GM23248 (cell line): ENCODE data around the gene MLC1. TPM values are rescaled to one million over a fixed set of nuclear protein-coding genes. Genes with fewer than 3 reads are reported as not detected.

Experiments
- DNase-seq: peaks from one replicate; pipeline ENCODE4 v3.0.0-alpha.2; 2015
- H2AFZ ChIP-seq: fragments of 200-600 bp; sonication (generic); 2 replicates; pipeline ENCODE4 v1.6.1; 2016; ENCODE audit warnings: antibody characterized with exemption
- H3F3A ChIP-seq: fragments of 200-600 bp; sonication (generic); 2 replicates; pipeline ENCODE4 v1.6.1; 2016; ENCODE audit warnings: mild to moderate bottlenecking, antibody characterized with exemption, mixed run types; ENCODE audit not compliant: insufficient read depth
- H3K27ac ChIP-seq: fragments of 200-600 bp; sonication (generic); 2 replicates; pipeline ENCODE4 v1.5.1; 2016; ENCODE audit warnings: mild to moderate bottlenecking
- H3K27me3 ChIP-seq: fragments of 200-600 bp; sonication (generic); replicated peaks from 2 replicates; pipeline ENCODE4 v1.6.1; 2016; ENCODE audit warnings: mild to moderate bottlenecking; ENCODE audit not compliant: insufficient read depth
- H3K36me3 ChIP-seq: fragments of 200-600 bp; sonication (generic); 2 replicates; pipeline ENCODE4 v1.6.1; 2016; ENCODE audit warnings: low read depth, mild to moderate bottlenecking
- H3K4me1 ChIP-seq: fragments of 200-600 bp; sonication (generic); 2 replicates; pipeline ENCODE4 v1.6.1; 2016; ENCODE audit warnings: mild to moderate bottlenecking; ENCODE audit not compliant: insufficient read depth
- H3K4me2 ChIP-seq: fragments of 200-600 bp; sonication (generic); one replicate; pipeline ENCODE4 v1.6.1; 2016; ENCODE audit warnings: mild to moderate bottlenecking; ENCODE audit not compliant: unreplicated experiment
- H3K4me3 ChIP-seq: fragments of 200-600 bp; sonication (generic); 2 replicates; pipeline ENCODE4 v1.5.1; 2016; ENCODE audit warnings: mild to moderate bottlenecking
- H3K79me2 ChIP-seq: fragments of 200-600 bp; sonication (generic); 2 replicates; pipeline ENCODE4 v1.6.1; 2016; ENCODE audit warnings: mild to moderate bottlenecking; ENCODE audit not compliant: insufficient read depth
- H3K9ac ChIP-seq: fragments of 200-600 bp; sonication (generic); 2 replicates; pipeline ENCODE4 v1.6.1; 2016; ENCODE audit warnings: mild to moderate bottlenecking
- H3K9me2 ChIP-seq: fragments of 200-600 bp; sonication (generic); 2 replicates; pipeline ENCODE4 v1.6.1; 2016; ENCODE audit warnings: mixed run types, mild to moderate bottlenecking, moderate library complexity; ENCODE audit not compliant: insufficient read depth
- H3K9me3 ChIP-seq: fragments of 200-600 bp; sonication (generic); one replicate; pipeline ENCODE4 v1.6.1; 2017; ENCODE audit warnings: low read depth
- H4K20me1 ChIP-seq: fragments of 200-600 bp; sonication (generic); 2 replicates; pipeline ENCODE4 v1.6.0; 2016; ENCODE audit not compliant: insufficient read depth
- EZH2 ChIP-seq: fragments of 200-600 bp; sonication (generic); IDR thresholded peaks from 2 replicates; pipeline ENCODE4 v1.6.1; 2018; ENCODE audit warnings: antibody characterized with exemption, mild to moderate bottlenecking; ENCODE audit not compliant: insufficient read depth, poor library complexity, severe bottlenecking
- EZH2phosphoT487 ChIP-seq: fragments of 200-600 bp; sonication (generic); IDR thresholded peaks from 2 replicates; pipeline ENCODE4 v1.6.1; 2018; ENCODE audit warnings: antibody characterized with exemption, moderate library complexity, mild to moderate bottlenecking, low read depth; ENCODE audit not compliant: insufficient read depth
- WGBS, 2 experiments: methylation state at CpG; one replicate each; pipeline ENCODE4 v1.1.6; 2015 to 2017; ENCODE audit warnings: low lambda C conversion rate in 2 of 2, low coverage in 1 of 2; ENCODE audit errors: missing lambda C conversion rate in 2 of 2; 5-methylcytosine and 5-hydroxymethylcytosine counted together
- in situ Hi-C: fragments of 300-500 bp; cut with MboI; formaldehyde crosslinking; loops from 2 replicates; pipeline ENCODE4 v1.15.0; 2020
- polyA plus RNA-seq: library from polyadenylated mRNA; unstranded; fragments of >200 nt; fragmentation: Nextera tagmentation; extraction: Ambion mirVana; gene quantifications from 2 replicates; pipeline ENCODE4 v1.2.1, GENCODE V29; 2016
- total RNA-seq: library from RNA; depleted of rRNA; stranded (reverse); fragments of >200 nt; shearing (Covaris generic); gene quantifications from 2 replicates; pipeline ENCODE4 v1.2.3, GENCODE V29; 2014

The MLC1 gene
- total and polyA plus RNA-seq, 2 experiments from 2014 or later = not detected

DNA sequence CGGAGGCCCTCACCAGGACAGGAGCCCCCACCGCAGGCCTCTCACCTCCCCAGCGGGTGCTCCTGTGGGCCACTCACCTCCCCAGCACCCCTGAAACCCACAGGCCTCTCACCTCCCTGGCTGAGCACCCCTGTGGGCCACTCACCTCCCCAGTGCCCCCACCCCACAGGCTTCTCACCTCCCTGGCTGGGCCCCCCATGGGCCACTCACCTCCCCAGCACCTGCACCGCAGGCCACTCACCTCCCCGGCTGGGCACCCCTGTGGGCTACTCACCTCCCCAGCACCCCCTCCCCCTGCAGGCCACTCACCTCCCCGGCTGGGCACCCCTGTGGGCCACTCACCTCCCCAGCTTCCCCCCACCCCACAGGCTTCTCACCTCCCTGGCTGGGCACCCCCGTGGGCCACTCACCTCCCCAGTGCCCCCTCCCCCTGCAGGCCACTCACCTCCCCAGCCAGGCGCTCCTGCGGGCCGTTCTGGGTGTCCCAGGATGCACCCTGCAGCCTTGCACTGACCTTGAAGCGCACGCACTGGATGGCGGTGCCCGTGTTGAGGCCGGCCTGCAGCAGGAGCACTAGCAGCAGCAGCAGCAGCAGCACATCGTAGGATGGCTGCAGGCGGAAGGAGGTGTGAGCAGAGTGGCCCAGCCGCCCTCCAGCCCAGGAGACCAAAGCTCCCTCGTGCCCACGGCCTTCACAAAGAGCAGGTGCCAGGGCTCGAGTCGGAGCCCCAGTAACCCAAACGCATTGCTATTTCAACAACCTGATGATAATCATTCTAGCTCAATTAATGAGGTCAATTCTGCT is 21.4 kb downstream of the MLC1 start:
- Histone ChIP-seq H3F3A (no peaks in the 10 kb centered on the region), H3K4me1 (no peaks in the 10 kb centered on the region), H3K79me2 (no peaks in the 10 kb centered on the region), H3K27me3 (peaks cover 18% of the 10 kb centered on the region), H2AFZ (no peak overlapping the region), H4K20me1 (no peaks in the 10 kb centered on the region), H3K27ac (no peak overlapping the region), H3K9me2 (no peaks in the 10 kb centered on the region), H3K9me3 (no peaks in the 10 kb centered on the region), H3K9ac (no peak overlapping the region), H3K4me3 (no peak overlapping the region), H3K36me3 (no peaks in the 10 kb centered on the region), H3K4me2 (no peak overlapping the region)
- WGBS, 2 experiments = 54 to 69% methylated on average over 17 to 18 of the region's 23 CpGs
- in situ Hi-C loops = no loop called here
- TF ChIP-seq EZH2 = no peak
- no peak for TF ChIP-seq EZH2phosphoT487
- DNase-seq = no peak

DNA sequence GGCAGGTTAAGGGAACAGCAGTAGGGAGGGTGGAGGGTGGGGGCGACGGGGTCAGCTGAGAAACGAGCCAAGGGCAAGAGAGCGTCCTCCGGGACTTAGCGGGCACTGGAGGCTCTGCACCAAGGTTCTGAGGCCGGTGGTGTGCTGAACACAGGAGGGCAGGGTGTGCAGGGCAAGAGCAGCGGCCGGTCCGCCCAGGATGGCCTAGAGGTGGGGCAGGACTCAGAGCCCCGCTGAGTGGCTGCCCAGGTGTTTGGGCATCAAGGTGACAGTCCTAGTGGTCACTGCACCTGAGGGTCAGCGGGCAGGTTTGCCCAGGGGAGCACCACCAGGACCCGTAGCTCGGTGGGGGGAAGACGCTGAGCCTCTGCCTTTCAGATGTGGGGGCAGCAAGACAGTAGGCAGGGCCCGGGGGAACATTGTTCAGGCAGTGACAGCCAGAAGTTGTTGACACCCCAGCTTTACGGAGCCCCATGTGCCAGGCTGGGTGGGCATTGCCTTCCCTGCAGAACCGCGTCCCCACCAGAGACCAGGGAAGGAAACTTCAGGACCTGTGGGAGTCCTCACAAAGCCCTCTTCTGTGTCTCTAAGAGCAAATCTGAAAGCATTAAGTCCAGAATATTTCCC is 22.6 kb downstream of the MLC1 start:
- Histone ChIP-seq H3K36me3 (no peaks in the 10 kb centered on the region), H3K79me2 (no peaks in the 10 kb centered on the region), H3K27ac (no peak overlapping the region), H3K4me2 (no peak overlapping the region), H2AFZ (no peak overlapping the region), H3K9me3 (no peaks in the 10 kb centered on the region), H3K27me3 (peaks cover 20% of the 10 kb centered on the region), H3K4me1 (no peaks in the 10 kb centered on the region), H3K4me3 (no peak overlapping the region), H3K9ac (no peak overlapping the region), H3K9me2 (no peaks in the 10 kb centered on the region), H3F3A (no peaks in the 10 kb centered on the region), H4K20me1 (no peaks in the 10 kb centered on the region)
- WGBS, 2 experiments = 71 to 82% methylated on average over 17 to 19 of the region's 19 CpGs
- DNase-seq = no peak
- TF ChIP-seq EZH2phosphoT487 = no peak
- no peak for TF ChIP-seq EZH2
- in situ Hi-C loops = no loop called here

DNA sequence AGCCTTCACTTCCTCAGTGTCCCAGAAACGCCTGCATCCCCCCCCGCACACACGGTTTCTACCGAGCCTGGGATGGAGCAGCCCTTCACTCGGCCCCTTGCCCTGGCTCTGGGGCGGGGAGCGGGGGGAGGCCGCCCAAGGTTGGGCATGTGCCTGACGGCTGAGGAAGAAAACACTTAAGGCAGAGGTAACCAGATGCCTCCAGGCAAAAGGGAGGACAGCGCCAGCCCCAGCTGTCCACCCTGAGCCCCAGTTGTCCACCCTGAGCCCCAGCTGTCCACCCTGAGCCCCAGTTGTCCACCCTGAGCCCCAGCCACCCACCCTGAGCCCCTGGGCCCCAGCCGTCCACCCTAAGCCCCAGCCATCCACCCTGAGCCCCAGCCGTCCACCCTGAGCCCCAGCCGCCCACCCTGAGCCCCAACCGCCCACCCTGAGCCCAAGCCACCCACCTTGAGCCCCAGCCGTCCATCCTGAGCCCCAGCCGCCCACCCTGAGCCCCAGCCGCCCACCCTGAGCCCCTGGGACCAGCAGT is 23.3 kb downstream of the MLC1 start:
- Histone ChIP-seq H3K4me1 (no peaks in the 10 kb centered on the region), H3K27ac (no peak overlapping the region), H3K27me3 (peaks cover 21% of the 10 kb centered on the region), H3K4me3 (no peak overlapping the region), H3K36me3 (no peaks in the 10 kb centered on the region), H3K4me2 (no peak overlapping the region), H3F3A (no peaks in the 10 kb centered on the region), H2AFZ (no peak overlapping the region), H3K9me3 (no peaks in the 10 kb centered on the region), H3K9ac (no peak overlapping the region), H3K79me2 (no peaks in the 10 kb centered on the region), H4K20me1 (no peaks in the 10 kb centered on the region), H3K9me2 (no peaks in the 10 kb centered on the region)
- WGBS, 2 experiments = 48 to 51% methylated on average over 11 to 17 of the region's 17 CpGs
- in situ Hi-C loops = no loop called here
- TF ChIP-seq EZH2phosphoT487 (no peak), EZH2 (no peak)
- no peak for DNase-seq

DNA sequence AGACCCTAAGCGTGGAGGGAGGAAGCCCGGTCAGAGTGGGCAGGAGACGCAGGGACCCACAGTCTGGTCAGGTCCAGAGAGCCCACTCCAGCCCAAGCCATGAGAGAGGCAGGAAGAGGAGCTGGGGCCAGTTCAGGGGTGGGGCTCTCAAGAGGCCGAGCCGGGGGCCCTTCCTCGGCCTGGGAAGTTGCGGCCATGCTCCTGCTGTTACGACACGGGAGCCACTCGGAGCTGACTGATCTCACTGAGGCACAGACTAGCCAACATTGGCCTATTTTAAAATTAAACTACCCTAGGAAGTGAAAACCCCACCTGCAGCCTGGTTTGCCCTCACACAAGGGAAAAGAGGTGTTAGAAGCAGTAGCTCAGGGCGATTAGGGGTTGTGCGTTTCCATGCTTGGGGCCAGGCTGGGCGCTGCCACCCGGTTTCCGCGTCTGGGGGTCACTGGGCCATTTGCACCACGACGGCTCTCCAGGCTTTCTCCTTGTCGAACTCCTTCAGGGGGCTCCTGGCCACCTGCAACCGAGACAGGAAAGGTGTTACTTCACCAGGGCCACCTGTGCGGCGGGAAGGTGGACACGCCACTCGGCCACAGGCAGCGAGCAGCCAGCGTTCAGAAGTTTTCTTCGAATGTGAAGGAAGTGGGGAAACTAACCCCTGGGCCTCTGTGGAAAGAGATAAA is 23.9 kb downstream of the MLC1 start:
- H3K36me3 ChIP-seq = no peaks in the 10 kb centered on the region
- 70 to 73% methylated on average over 20 to 27 of the region's 27 CpGs for WGBS, 2 experiments

More for the DNA sequence above, 23.9 kb downstream of the MLC1 start:
- no peak overlapping the region for H3K9ac ChIP-seq
- no peak for DNase-seq
- no peaks in the 10 kb centered on the region for H3F3A ChIP-seq
- no peaks in the 10 kb centered on the region for H4K20me1 ChIP-seq
- no peak overlapping the region for H3K27ac ChIP-seq
- no peak overlapping the region for H2AFZ ChIP-seq
- H3K79me2 ChIP-seq = no peaks in the 10 kb centered on the region
- H3K4me1 ChIP-seq = no peaks in the 10 kb centered on the region
- in situ Hi-C loops = no loop called here
- no peak overlapping the region for H3K4me3 ChIP-seq
- no peaks in the 10 kb centered on the region for H3K9me3 ChIP-seq
- TF ChIP-seq EZH2phosphoT487 (no peak), EZH2 (no peak)
- no peaks in the 10 kb centered on the region for H3K9me2 ChIP-seq
- H3K27me3 ChIP-seq = peaks cover 25% of the 10 kb centered on the region
- H3K4me2 ChIP-seq = no peak overlapping the region
